ENCODE measurements around the gene MAPKAP1. TPM values are rescaled to one million over a fixed set of nuclear protein-coding genes. Genes with fewer than 3 reads are reported as not detected.

The MAPKAP1 gene
- total RNA-seq, 2 donors from 2014 or later, result 75.3 to 91.6 TPM

DNA sequence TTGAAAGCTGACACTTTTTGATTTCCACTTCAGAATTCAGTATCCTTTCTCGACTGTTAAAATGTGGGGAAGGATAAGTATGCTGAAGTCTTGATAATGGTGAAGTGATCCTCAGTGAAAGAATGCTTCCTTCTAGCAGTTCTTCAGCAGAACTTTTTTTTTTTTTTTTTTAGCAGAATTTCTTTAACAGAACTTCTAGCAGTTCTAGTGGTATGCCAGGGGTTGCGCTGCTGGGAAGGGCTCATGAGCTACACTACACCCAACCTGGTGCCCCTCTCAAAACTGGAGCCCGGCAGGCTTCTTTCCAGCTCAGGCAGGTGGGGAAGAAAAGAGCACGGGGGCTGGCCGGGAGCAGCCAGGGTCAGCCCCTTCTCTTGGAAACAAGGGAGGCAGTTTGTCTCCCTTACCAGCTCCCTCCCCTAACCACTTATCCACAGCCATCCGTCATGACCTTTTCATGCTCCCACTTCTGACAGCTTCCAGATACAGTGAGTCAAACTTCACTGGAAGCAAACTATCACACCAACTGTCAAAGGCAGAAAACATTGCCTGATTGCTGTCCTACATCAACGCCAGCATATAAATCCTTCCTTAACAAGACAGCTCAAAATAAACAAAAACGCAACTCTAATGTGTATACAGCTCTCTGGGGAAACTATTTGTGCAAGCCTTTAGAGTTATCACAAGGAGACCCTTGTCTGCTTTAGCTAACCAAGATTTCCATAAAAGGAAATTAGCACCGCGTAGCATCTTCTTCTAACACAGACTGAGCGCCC is 233.9 kb downstream of the MAPKAP1 start:
- Histone ChIP-seq H3K27me3 (ENCODE audit: control insufficient read depth, insufficient read depth, low read length, poor library complexity, severe bottlenecking) (no peaks in the 10 kb centered on the region), H3K36me3 (ENCODE audit: control insufficient read depth, insufficient read depth, low read length) (no peaks in the 10 kb centered on the region), H3K9me3 (ENCODE audit: control insufficient read depth, low read length) (no peaks in the 10 kb centered on the region), H3K27ac (ENCODE audit: low read depth, low read length) (no peak overlapping the region), H3K9ac (ENCODE audit: extremely low read depth, low read length, poor library complexity, severe bottlenecking) (no peak overlapping the region), H3K4me3 (ENCODE audit: low read length) (no peak overlapping the region), H3K4me1 (ENCODE audit: control insufficient read depth, insufficient read depth, low read length) (peaks cover 12% of the 10 kb centered on the region)
- WGBS, 2 experiments (ENCODE audit: insufficient coverage in 1 of 2, insufficient read length in 1 of 2), result 59 to 65% methylated on average over 7 to 11 of the region's 11 CpGs
- peaks cover 8% of the 10 kb centered on the region for H3K36me3 Mint-ChIP-seq (ENCODE audit: low read depth)
- H3K27ac Mint-ChIP-seq, result peak overlapping the region; percentile 44
- H3K27me3 Mint-ChIP-seq (ENCODE audit: insufficient read depth), result no peaks in the 10 kb centered on the region
- H3K4me1 Mint-ChIP-seq, result peaks cover 51% of the 10 kb centered on the region
- TF ChIP-seq, protein P1, sequence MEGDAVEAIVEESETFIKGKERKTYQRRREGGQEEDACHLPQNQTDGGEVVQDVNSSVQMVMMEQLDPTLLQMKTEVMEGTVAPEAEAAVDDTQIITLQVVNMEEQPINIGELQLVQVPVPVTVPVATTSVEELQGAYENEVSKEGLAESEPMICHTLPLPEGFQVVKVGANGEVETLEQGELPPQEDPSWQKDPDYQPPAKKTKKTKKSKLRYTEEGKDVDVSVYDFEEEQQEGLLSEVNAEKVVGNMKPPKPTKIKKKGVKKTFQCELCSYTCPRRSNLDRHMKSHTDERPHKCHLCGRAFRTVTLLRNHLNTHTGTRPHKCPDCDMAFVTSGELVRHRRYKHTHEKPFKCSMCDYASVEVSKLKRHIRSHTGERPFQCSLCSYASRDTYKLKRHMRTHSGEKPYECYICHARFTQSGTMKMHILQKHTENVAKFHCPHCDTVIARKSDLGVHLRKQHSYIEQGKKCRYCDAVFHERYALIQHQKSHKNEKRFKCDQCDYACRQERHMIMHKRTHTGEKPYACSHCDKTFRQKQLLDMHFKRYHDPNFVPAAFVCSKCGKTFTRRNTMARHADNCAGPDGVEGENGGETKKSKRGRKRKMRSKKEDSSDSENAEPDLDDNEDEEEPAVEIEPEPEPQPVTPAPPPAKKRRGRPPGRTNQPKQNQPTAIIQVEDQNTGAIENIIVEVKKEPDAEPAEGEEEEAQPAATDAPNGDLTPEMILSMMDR (conservative IDR thresholded peaks at IDR 0.05), result peak; percentile 32
- no peaks in the 10 kb centered on the region for H3K9me3 Mint-ChIP-seq
- H3K4me3 Mint-ChIP-seq, result peak overlapping the region; percentile 25
- peak; percentile 76 for DNase-seq

DNA sequence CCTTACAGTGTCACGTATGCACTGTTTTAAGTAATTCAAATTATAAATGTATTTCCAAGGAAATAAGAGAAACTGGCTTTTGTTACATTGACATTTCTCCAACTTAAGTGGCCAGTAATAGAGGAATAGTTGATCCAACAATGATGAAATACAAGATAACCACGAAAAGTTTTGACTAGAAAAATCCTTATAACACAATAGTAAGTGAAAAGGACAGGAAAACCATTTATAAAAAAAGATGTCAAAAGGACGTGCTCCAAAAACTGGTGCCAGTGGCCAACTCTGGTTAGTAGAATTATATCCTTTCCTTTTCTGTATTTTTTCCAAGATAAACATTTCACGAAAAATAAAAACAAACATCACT is 234.5 kb downstream of the MAPKAP1 start:
- no peak for DNase-seq
- H3K27ac Mint-ChIP-seq, result no peak overlapping the region
- Histone ChIP-seq H3K27ac (ENCODE audit: low read depth, low read length) (no peak overlapping the region), H3K4me3 (ENCODE audit: low read length) (no peak overlapping the region), H3K36me3 (ENCODE audit: control insufficient read depth, insufficient read depth, low read length) (no peaks in the 10 kb centered on the region), H3K27me3 (ENCODE audit: control insufficient read depth, insufficient read depth, low read length, poor library complexity, severe bottlenecking) (no peaks in the 10 kb centered on the region), H3K9me3 (ENCODE audit: control insufficient read depth, low read length) (no peaks in the 10 kb centered on the region), H3K9ac (ENCODE audit: extremely low read depth, low read length, poor library complexity, severe bottlenecking) (no peak overlapping the region), H3K4me1 (ENCODE audit: control insufficient read depth, insufficient read depth, low read length) (peaks cover 12% of the 10 kb centered on the region)
- H3K4me1 Mint-ChIP-seq, result peaks cover 56% of the 10 kb centered on the region
- H3K4me3 Mint-ChIP-seq, result no peak overlapping the region
- no peaks in the 10 kb centered on the region for H3K27me3 Mint-ChIP-seq (ENCODE audit: insufficient read depth)
- TF ChIP-seq, protein P1 (conservative IDR thresholded peaks at IDR 0.05), result no peak
- no peaks in the 10 kb centered on the region for H3K9me3 Mint-ChIP-seq
- peaks cover 4% of the 10 kb centered on the region for H3K36me3 Mint-ChIP-seq (ENCODE audit: low read depth)
- WGBS, 2 experiments (ENCODE audit: insufficient coverage in 1 of 2, insufficient read length in 1 of 2), result 87 to 90% methylated on average over 2 of the region's 4 CpGs

DNA sequence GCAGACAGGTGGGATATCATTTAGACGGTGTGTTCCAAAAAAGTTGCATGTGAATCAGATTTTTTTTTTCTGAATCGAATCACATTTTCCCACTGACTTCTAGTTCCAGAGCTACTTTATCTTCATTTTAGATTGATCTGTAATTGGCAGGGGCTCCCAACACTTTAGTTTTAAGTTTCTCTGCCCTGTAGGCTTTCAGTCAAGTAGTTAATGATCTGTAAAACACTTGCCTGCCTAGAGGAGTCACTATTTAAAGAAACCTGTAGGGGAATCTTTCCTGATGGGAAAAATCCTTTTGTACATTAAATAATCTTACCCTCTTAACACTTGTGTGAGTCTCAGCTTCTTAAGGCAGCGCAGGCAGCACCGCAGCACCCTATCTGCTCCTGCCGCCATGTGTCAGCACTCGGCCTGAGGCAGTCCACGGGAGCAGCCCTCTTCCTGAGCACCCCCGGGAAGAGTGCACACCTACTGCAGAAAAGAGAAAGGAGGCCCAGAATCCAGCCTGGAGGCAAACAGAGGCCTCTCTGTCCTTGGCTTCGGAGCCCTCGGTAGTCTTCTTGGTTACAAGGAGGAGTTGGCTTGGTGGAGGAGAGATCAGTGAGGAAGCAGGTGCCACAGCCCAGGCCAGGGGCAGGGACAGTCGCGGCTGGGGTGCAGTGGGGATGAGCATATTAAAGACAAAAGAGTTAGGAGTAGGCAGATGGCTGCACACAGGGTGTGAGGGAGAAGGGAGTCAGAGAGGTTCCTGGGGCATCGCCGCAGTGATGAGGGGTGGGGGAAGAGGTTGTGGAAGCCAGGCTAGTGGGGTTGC is 236.0 kb downstream of the MAPKAP1 start:
- Mint-ChIP-seq H3K27me3 (ENCODE audit: insufficient read depth) (no peaks in the 10 kb centered on the region), H3K36me3 (ENCODE audit: low read depth) (peaks cover 1% of the 10 kb centered on the region), H3K4me3 (no peak overlapping the region), H3K4me1 (peaks cover 56% of the 10 kb centered on the region), H3K9me3 (no peaks in the 10 kb centered on the region), H3K27ac (peak overlapping the region; percentile 31)
- H3K4me1 ChIP-seq (ENCODE audit: control insufficient read depth, insufficient read depth, low read length), result peaks cover 12% of the 10 kb centered on the region
- no peak overlapping the region for H3K27ac ChIP-seq (ENCODE audit: low read depth, low read length)
- H3K27me3 ChIP-seq (ENCODE audit: control insufficient read depth, insufficient read depth, low read length, poor library complexity, severe bottlenecking), result no peaks in the 10 kb centered on the region
- no peaks in the 10 kb centered on the region for H3K9me3 ChIP-seq (ENCODE audit: control insufficient read depth, low read length)
- no peak overlapping the region for H3K4me3 ChIP-seq (ENCODE audit: low read length)
- H3K9ac ChIP-seq (ENCODE audit: extremely low read depth, low read length, poor library complexity, severe bottlenecking), result no peak overlapping the region
- 90 to 93% methylated on average over 10 to 14 of the region's 14 CpGs for WGBS, 2 experiments (ENCODE audit: insufficient coverage in 1 of 2, insufficient read length in 1 of 2)
- H3K36me3 ChIP-seq (ENCODE audit: control insufficient read depth, insufficient read depth, low read length), result no peaks in the 10 kb centered on the region
- DNase-seq, result no peak
- TF ChIP-seq, protein P1 (conservative IDR thresholded peaks at IDR 0.05), result peak; percentile 45
